ENCODE results near the gene TTL.

Gene TTL

GRCh38 chr2:112579241-112579640 lies 97.3 kb downstream of the TTL start:
- peak; percentile 73 for DNase-seq (ENCODE audit: extremely low read depth, low read depth)
- H3K4me3 ChIP-seq (replicated peaks; ENCODE audit: low read depth, low read length) = no peak overlapping the region
- TF ChIP-seq CTCF (IDR thresholded peaks at IDR 0.05; ENCODE audit: low read depth, low read length, missing control alignments) = no peak

- H3K4me3 ChIP-seq (replicated peaks; ENCODE audit: low read depth, low read length) = no peak overlapping the region
- no peak for TF ChIP-seq CTCF (IDR thresholded peaks at IDR 0.05; ENCODE audit: low read depth, low read length, missing control alignments)
- DNase-seq (ENCODE audit: extremely low read depth, low read depth) = no peak
Observed at GRCh38 chr2:112580084-112580483, 98.1 kb downstream of the TTL start.

- TF ChIP-seq CTCF (IDR thresholded peaks at IDR 0.05; ENCODE audit: low read depth, low read length, missing control alignments) = peak; percentile 36
- H3K4me3 ChIP-seq (replicated peaks; ENCODE audit: low read depth, low read length) = no peak overlapping the region
- DNase-seq (ENCODE audit: extremely low read depth, low read depth) = peak; percentile 59
Observed at GRCh38 chr2:112582314-112582746, 100.4 kb downstream of the TTL start.

GRCh38 chr2:112583497-112584133 lies 101.7 kb downstream of the TTL start:
- H3K4me3 ChIP-seq (replicated peaks; ENCODE audit: low read depth, low read length) = peak overlapping the region; percentile 69
- peak; percentile 3 for TF ChIP-seq CTCF (IDR thresholded peaks at IDR 0.05; ENCODE audit: low read depth, low read length, missing control alignments)
- no peak for DNase-seq (ENCODE audit: extremely low read depth, low read depth)

- peak within 1 kb of the TSS; percentile 69 for H3K4me3 ChIP-seq (replicated peaks; ENCODE audit: low read depth, low read length)
- no peak for TF ChIP-seq CTCF (IDR thresholded peaks at IDR 0.05; ENCODE audit: low read depth, low read length, missing control alignments)
- DNase-seq (ENCODE audit: extremely low read depth, low read depth) = peak; percentile 86
Observed at GRCh38 chr2:112584134-112584890, 102.4 kb downstream of the TTL start, which contains the start of gene CHCHD5. Gene CHCHD5 (plus strand): TSS chr2:112584609. CDS start chr2:112584648, 39 bp downstream.

GRCh38 chr2:112584891-112585250 lies 102.9 kb downstream of the TTL start:
- peak overlapping the region; percentile 69 for H3K4me3 ChIP-seq (replicated peaks; ENCODE audit: low read depth, low read length)
- no peak for TF ChIP-seq CTCF (IDR thresholded peaks at IDR 0.05; ENCODE audit: low read depth, low read length, missing control alignments)
- DNase-seq (ENCODE audit: extremely low read depth, low read depth) = no peak

All from HFF-Myc (cell line).